Retinal pigment epithelial cell (primary cell): ENCODE data around the gene CNOT6L.

ENCODE experiments used
- DNase-seq: peaks from one replicate; pipeline ENCODE4 v3.0.0-alpha.2; 2010; ENCODE audit warnings: low read depth
- H3K4me3 ChIP-seq: 2 replicates; pipeline ENCODE4 v1.5.1; 2011; ENCODE audit warnings: mild to moderate bottlenecking, low read length, control low read depth, moderate library complexity
- CTCF ChIP-seq: conservative IDR thresholded peaks from 2 replicates; pipeline ENCODE4 v1.5.1; 2011; ENCODE audit warnings: low read depth, low read length, control low read depth, inconsistent platforms

CNOT6L gene

GRCh38 chr4:77844363-77844762 lies 25.2 kb upstream of the CNOT6L start:
- no peak for TF ChIP-seq CTCF
- no peak for DNase-seq
- no peak overlapping the region for H3K4me3 ChIP-seq

DNA sequence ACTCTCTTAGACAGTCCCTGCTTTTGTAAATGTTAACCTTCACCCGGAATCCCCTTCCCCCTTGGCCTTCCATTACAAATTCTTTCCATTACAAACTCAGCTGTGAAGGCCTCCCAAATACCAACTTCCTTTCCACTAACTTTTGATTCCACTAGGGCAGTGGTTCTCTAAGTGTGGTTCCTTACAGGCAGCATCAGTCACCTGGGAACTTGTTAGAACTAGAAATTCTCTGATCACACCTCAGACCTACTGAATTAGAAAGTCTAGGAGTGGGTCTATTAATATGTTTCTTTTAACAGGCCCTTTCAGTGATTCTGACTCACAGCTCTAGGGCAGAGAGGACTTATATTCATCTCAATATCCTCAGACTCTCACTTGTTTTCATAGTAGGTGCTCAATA lies 24.5 kb upstream of the CNOT6L start:
- DNase-seq = no peak
- H3K4me3 ChIP-seq = no peak overlapping the region
- TF ChIP-seq CTCF = no peak

GRCh38 chr4:77834403-77834802 lies 15.2 kb upstream of the CNOT6L start:
- no peak for DNase-seq
- H3K4me3 ChIP-seq = no peak overlapping the region
- no peak for TF ChIP-seq CTCF

DNA sequence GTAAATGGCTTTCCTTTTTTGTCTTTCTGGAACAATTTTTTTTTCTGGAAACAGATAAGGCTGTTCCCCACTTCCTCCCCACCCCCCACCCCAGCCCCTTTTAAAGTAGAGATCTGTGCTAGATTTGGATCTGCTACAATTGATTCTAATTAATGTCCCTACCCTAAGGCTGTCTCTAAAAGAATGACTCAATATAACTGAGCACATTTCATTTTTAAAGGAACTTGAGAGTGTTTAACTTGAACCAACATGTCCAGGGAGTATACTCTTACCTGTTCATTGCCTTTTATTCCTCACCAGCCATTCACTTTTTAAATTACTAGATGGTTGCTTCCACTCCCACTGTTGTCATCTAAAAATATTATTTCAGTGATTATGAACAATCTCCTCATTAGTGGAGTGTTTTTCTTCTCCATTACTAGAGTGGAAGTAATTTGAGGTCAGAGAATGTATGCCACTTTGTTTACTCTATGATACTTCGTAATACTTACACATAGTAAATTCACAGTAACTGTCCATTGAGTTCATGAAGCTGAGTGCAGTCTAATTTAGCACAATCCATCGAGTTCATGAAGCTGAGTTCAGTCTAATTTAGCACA lies 14.1 kb upstream of the CNOT6L start:
- no peak overlapping the region for H3K4me3 ChIP-seq
- no peak for DNase-seq
- TF ChIP-seq CTCF = no peak

- H3K4me3 ChIP-seq = no peak overlapping the region
Measured at GRCh38 chr4:77827343-77827742, 8.2 kb upstream of the CNOT6L start.

GRCh38 chr4:77826275-77826674 lies 7.1 kb upstream of the CNOT6L start:
- no peak for TF ChIP-seq CTCF
- H3K4me3 ChIP-seq = no peak overlapping the region
- no peak for DNase-seq

More at GRCh38 chr4:77827343-77827742, 8.2 kb upstream of the CNOT6L start:
- no peak for DNase-seq
- no peak for TF ChIP-seq CTCF

DNA sequence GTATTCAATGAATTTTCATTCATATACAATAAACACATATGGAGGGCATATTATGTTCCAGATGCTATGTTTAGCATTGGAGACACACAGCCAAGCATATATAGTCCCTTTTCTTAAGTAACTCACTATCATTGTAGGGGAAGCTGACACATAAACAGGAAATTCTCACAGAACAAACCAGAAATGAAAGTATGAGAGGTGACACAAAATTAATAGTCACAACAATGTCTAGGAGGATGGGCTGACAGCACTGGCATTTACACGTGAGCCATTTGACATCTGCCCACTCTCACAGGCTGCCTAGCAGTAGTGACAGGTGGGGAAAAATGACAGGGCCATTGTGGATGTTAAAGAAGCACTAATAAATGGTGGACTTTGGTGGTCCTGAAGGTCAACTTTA lies 2.6 kb upstream of the CNOT6L start:
- H3K4me3 ChIP-seq = no peak overlapping the region
- no peak for DNase-seq
- no peak for TF ChIP-seq CTCF
